HepG2 (cell line): ENCODE results near the gene RASSF4. TPM values are rescaled to one million over a fixed set of nuclear protein-coding genes. Genes with fewer than 3 reads are reported as not detected.
A peak's percentile ranks its signal among the peaks of the same experiment; 100 is the strongest.

Experiments used
- ADNP ChIP-seq: sonication (generic); formaldehyde crosslinking; IDR thresholded peaks from 2 replicates; pipeline ENCODE4 v1.4.0; 2020; ENCODE audit warnings: missing genetic modification reagents
- FOXC1 ChIP-seq: sonication (generic); formaldehyde crosslinking; IDR thresholded peaks from 2 replicates; pipeline ENCODE4 v1.8.0; 2022; ENCODE audit warnings: mild to moderate bottlenecking, missing genetic modification reagents, borderline replicate concordance
- HNF4A ChIP-seq: sonication (generic); formaldehyde crosslinking; IDR thresholded peaks from 2 replicates; pipeline ENCODE4 v1.4.0; 2020; ENCODE audit warnings: missing genetic modification reagents
- HNRNPL ChIP-seq: fragments of 200-400 bp; formaldehyde crosslinking; IDR thresholded peaks from 2 replicates; pipeline ENCODE4 v1.6.1; 2017; ENCODE audit warnings: mild to moderate bottlenecking, low read depth, low read length
- HNRNPUL1 ChIP-seq: fragments of 200-400 bp; formaldehyde crosslinking; IDR thresholded peaks from 2 replicates; pipeline ENCODE4 v1.6.1; 2017; ENCODE audit warnings: low read depth, mild to moderate bottlenecking, low read length, moderate library complexity
- JARID2 ChIP-seq: sonication (generic); formaldehyde crosslinking; IDR thresholded peaks from 2 replicates; pipeline ENCODE4 v1.8.1; 2023; ENCODE audit warnings: missing genetic modification reagents, inconsistent platforms; ENCODE audit not compliant: insufficient replicate concordance
- KMT2B ChIP-seq: IDR thresholded peaks from 2 replicates; pipeline ENCODE4 v1.6.1; 2016; ENCODE audit warnings: missing genetic modification reagents, missing compliant biosample characterization
- MYC ChIP-seq: sonication (generic); formaldehyde crosslinking; IDR thresholded peaks from 2 replicates; pipeline ENCODE4 v1.9.0; 2021; ENCODE audit warnings: missing genetic modification reagents, borderline replicate concordance
- NFE2 ChIP-seq: sonication (generic); formaldehyde crosslinking; IDR thresholded peaks from 2 replicates; pipeline ENCODE4 v1.4.0; 2020; ENCODE audit warnings: missing genetic modification reagents
- NR1H2 ChIP-seq: sonication (generic); formaldehyde crosslinking; IDR thresholded peaks from 2 replicates; pipeline ENCODE4 v1.8.1; 2022; ENCODE audit warnings: low read depth, missing genetic modification reagents, borderline replicate concordance
- NR2F2 ChIP-seq: IDR thresholded peaks from 2 replicates; pipeline ENCODE4 v1.6.1; 2012; ENCODE audit warnings: low read depth, inconsistent platforms, borderline replicate concordance
- PAF1 ChIP-seq: IDR thresholded peaks from 2 replicates; pipeline ENCODE4 v1.6.1; 2016; ENCODE audit warnings: missing genetic modification reagents, missing compliant biosample characterization
- PITX1 ChIP-seq: sonication (generic); formaldehyde crosslinking; IDR thresholded peaks from 2 replicates; pipeline ENCODE4 v1.5.1; 2020; ENCODE audit warnings: mild to moderate bottlenecking, missing genetic modification reagents
- TBX3 ChIP-seq: fragments of 450-650 bp; IDR thresholded peaks from 2 replicates; pipeline ENCODE4 v1.6.1; 2017; ENCODE audit warnings: antibody characterized with exemption, mild to moderate bottlenecking, inconsistent platforms, borderline replicate concordance
- TFDP2 ChIP-seq: sonication (generic); formaldehyde crosslinking; IDR thresholded peaks from 2 replicates; pipeline ENCODE4 v1.4.0; 2020; ENCODE audit warnings: missing genetic modification reagents
- WIZ ChIP-seq: sonication (generic); formaldehyde crosslinking; IDR thresholded peaks from 2 replicates; pipeline ENCODE4 v1.5.1; 2020; ENCODE audit warnings: mild to moderate bottlenecking, missing genetic modification reagents
- ZC3H13 ChIP-seq: sonication (generic); formaldehyde crosslinking; IDR thresholded peaks from 2 replicates; pipeline ENCODE4 v1.8.1; 2023; ENCODE audit warnings: mild to moderate bottlenecking, missing genetic modification reagents, moderate library complexity
- ZNF468 ChIP-seq: sonication (generic); formaldehyde crosslinking; IDR thresholded peaks from 2 replicates; pipeline ENCODE4 v1.8.0; 2022; ENCODE audit warnings: mild to moderate bottlenecking, moderate library complexity, missing genetic modification reagents
- ZNF747 ChIP-seq: sonication (generic); formaldehyde crosslinking; IDR thresholded peaks from 2 replicates; pipeline ENCODE4 v1.8.1; 2023; ENCODE audit warnings: missing genetic modification reagents, mild to moderate bottlenecking, borderline replicate concordance
- ZNF768 ChIP-seq: sonication (generic); formaldehyde crosslinking; IDR thresholded peaks from 2 replicates; pipeline ENCODE4 v1.4.0; 2020; ENCODE audit warnings: missing genetic modification reagents
- ZNF878 ChIP-seq: sonication (generic); formaldehyde crosslinking; IDR thresholded peaks from 2 replicates; pipeline ENCODE4 v1.8.1; 2023; ENCODE audit warnings: mild to moderate bottlenecking, missing genetic modification reagents, moderate library complexity
- polyA plus RNA-seq, 8 experiments: library from polyadenylated mRNA; depleted of rRNA in 3 of 8; stranded (reverse) in 7 of 8; unstranded in 1 of 8; fragments of >200 nt; fragmentation: Illumina TruSeq in 4 of 8; extraction: Trizol in 4 of 8; gene quantifications; 2 replicates each; pipeline versions ENCODE4 v1.2.1 to v1.2.3, GENCODE V29; 2011 to 2016; ENCODE audit warnings: low read depth in 4 of 8, missing spikeins in 1 of 8, mixed read lengths in 1 of 8; ENCODE audit not compliant: insufficient read depth in 1 of 8
- total RNA-seq, 5 experiments: library from RNA; depleted of rRNA; stranded (reverse); fragments of >200 nt; fragmentation: Illumina TruSeq; extraction: Trizol; gene quantifications; 2 replicates each; pipeline ENCODE4 v1.2.3, GENCODE V29; 2016; ENCODE audit warnings: low read depth in 1 of 5
- TF ChIP-seq, protein P1 (sequence below): sonication (generic); formaldehyde crosslinking; IDR thresholded peaks from 2 replicates; pipeline ENCODE4 v1.8.0; 2022; ENCODE audit warnings: mild to moderate bottlenecking, missing genetic modification reagents
- TF ChIP-seq, protein P2 (sequence below): sonication (generic); formaldehyde crosslinking; IDR thresholded peaks from 2 replicates; pipeline ENCODE4 v1.5.0; 2020; ENCODE audit warnings: missing genetic modification reagents, mild to moderate bottlenecking, borderline replicate concordance
- TF ChIP-seq, protein P3 (sequence below): sonication (generic); formaldehyde crosslinking; IDR thresholded peaks from 2 replicates; pipeline ENCODE4 v1.9.0; 2022; ENCODE audit warnings: low read depth, missing genetic modification reagents

The RASSF4 gene
- total and polyA plus RNA-seq, 2 of the 13 experiments (the other 11 are each of a cell fraction or from before 2014, with no cell fraction given): 34.0 to 51.7 TPM

- TF ChIP-seq, protein P1, sequence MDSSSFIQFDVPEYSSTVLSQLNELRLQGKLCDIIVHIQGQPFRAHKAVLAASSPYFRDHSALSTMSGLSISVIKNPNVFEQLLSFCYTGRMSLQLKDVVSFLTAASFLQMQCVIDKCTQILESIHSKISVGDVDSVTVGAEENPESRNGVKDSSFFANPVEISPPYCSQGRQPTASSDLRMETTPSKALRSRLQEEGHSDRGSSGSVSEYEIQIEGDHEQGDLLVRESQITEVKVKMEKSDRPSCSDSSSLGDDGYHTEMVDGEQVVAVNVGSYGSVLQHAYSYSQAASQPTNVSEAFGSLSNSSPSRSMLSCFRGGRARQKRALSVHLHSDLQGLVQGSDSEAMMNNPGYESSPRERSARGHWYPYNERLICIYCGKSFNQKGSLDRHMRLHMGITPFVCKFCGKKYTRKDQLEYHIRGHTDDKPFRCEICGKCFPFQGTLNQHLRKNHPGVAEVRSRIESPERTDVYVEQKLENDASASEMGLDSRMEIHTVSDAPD (CRISPR knock-in tag): peak; percentile 55; the same call in 1 of the 2 replicates
- TF ChIP-seq ZNF747 (CRISPR knock-in tag): 0 out of 2 replicates have a peak, but pooled peaks have one; percentile 47
- no peak for TF ChIP-seq ZNF768
- TF ChIP-seq NR1H2 (CRISPR knock-in tag): no peak
- no peak for TF ChIP-seq JARID2 (CRISPR knock-in tag)
- no peak for TF ChIP-seq TFDP2
- TF ChIP-seq KMT2B: no peak
- TF ChIP-seq HNF4A (CRISPR knock-in tag): no peak
- TF ChIP-seq WIZ (CRISPR knock-in tag): no peak
- no peak for TF ChIP-seq NFE2 (CRISPR knock-in tag)
- no peak for TF ChIP-seq ZNF468 (CRISPR knock-in tag)
- peak; percentile 48; the same call in 1 of the 2 replicates for TF ChIP-seq FOXC1 (CRISPR knock-in tag)
- TF ChIP-seq MYC (CRISPR knock-in tag): no peak
- TF ChIP-seq ZC3H13: no peak
- peak; percentile 73; the same call in 1 of the 2 replicates for TF ChIP-seq HNRNPL
- no peak for TF ChIP-seq HNRNPUL1
- no peak for TF ChIP-seq PAF1 (CRISPR knock-in tag)
- TF ChIP-seq, protein P2, sequence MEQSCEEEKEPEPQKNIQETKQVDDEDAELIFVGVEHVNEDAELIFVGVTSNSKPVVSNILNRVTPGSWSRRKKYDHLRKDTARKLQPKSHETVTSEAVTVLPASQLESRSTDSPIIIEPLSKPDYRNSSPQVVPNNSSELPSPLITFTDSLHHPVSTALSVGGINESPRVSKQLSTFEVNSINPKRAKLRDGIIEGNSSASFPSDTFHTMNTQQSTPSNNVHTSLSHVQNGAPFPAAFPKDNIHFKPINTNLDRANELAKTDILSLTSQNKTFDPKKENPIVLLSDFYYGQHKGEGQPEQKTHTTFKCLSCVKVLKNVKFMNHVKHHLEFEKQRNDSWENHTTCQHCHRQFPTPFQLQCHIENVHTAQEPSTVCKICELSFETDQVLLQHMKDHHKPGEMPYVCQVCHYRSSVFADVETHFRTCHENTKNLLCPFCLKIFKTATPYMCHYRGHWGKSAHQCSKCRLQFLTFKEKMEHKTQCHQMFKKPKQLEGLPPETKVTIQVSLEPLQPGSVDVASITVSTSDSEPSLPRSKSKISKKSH: no peak
- no peak for TF ChIP-seq NR2F2
- TF ChIP-seq, protein P3, sequence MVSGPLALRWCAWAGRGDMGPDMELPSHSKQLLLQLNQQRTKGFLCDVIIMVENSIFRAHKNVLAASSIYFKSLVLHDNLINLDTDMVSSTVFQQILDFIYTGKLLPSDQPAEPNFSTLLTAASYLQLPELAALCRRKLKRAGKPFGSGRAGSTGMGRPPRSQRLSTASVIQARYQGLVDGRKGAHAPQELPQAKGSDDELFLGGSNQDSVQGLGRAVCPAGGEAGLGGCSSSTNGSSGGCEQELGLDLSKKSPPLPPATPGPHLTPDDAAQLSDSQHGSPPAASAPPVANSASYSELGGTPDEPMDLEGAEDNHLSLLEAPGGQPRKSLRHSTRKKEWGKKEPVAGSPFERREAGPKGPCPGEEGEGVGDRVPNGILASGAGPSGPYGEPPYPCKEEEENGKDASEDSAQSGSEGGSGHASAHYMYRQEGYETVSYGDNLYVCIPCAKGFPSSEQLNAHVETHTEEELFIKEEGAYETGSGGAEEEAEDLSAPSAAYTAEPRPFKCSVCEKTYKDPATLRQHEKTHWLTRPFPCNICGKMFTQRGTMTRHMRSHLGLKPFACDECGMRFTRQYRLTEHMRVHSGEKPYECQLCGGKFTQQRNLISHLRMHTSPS: 0 out of 2 replicates have a peak, but pooled peaks have one; percentile 35
- TF ChIP-seq PITX1 (CRISPR knock-in tag): no peak
- TF ChIP-seq ZNF878 (CRISPR knock-in tag): no peak
- no peak for TF ChIP-seq ADNP
- no peak for TF ChIP-seq TBX3
Measured at GRCh38 chr10:44981172-44982113, 21.8 kb downstream of the RASSF4 start (continued).
